K562 (cell line): ENCODE data around the gene RPS8. TPM values are rescaled to one million over a fixed set of nuclear protein-coding genes. Genes with fewer than 3 reads are reported as not detected.

Experiments
- ATF7 ChIP-seq: fragments of 450-650 bp; IDR thresholded peaks from 2 replicates; pipeline ENCODE4 v1.7.1; 2014; ENCODE audit warnings: mild to moderate bottlenecking, moderate library complexity
- BHLHE40 ChIP-seq: IDR thresholded peaks from 2 replicates; pipeline ENCODE4 v1.6.1; 2011; ENCODE audit warnings: low read length, improper control_type of control experiment
- CREB5 ChIP-seq: fragments of 250-450 bp; sonication (Bioruptor Pico); IDR thresholded peaks from 2 replicates; pipeline ENCODE4 v1.5.0; 2020; ENCODE audit warnings: mild to moderate bottlenecking
- E2F6 ChIP-seq, 2 experiments: IDR thresholded peaks; 2 replicates each; pipeline ENCODE4 v1.6.1; 2011; ENCODE audit warnings: borderline replicate concordance in 1 of 2, control low read depth in 1 of 2, low read depth in 1 of 2, low read length in 1 of 2, mild to moderate bottlenecking in 1 of 2, mixed read lengths in 1 of 2, moderate library complexity in 1 of 2; ENCODE audit not compliant: insufficient read depth in 1 of 2, insufficient read length in 1 of 2, poor library complexity in 1 of 2, severe bottlenecking in 1 of 2; ENCODE audit errors: extremely low read depth in 1 of 2
- HDAC2 ChIP-seq: fragments of 450-650 bp; IDR thresholded peaks from 2 replicates; pipeline ENCODE4 v1.6.1; 2016; ENCODE audit warnings: mild to moderate bottlenecking
- KDM1A ChIP-seq, 2 experiments: fragments of 450-650 bp; IDR thresholded peaks; 2 replicates each; pipeline ENCODE4 v1.6.1; 2016; ENCODE audit warnings: mild to moderate bottlenecking in 2 of 2
- KDM5B ChIP-seq: fragments of 200-600 bp; sonication (generic); IDR thresholded peaks from 2 replicates; pipeline ENCODE4 v1.6.1; 2012; ENCODE audit warnings: low read depth, mild to moderate bottlenecking, moderate library complexity, low read length, control low read depth, inconsistent platforms; ENCODE audit not compliant: insufficient replicate concordance
- NEUROD1 ChIP-seq: fragments of 150-350 bp; IDR thresholded peaks from 2 replicates; pipeline ENCODE4 v1.6.1; 2014; ENCODE audit warnings: borderline replicate concordance, low read length, low read depth; ENCODE audit not compliant: partially characterized antibody
- PATZ1 ChIP-seq: fragments of 250-450 bp; sonication (Bioruptor Pico); IDR thresholded peaks from 2 replicates; pipeline ENCODE4 v1.5.0; 2020; ENCODE audit warnings: mild to moderate bottlenecking, borderline replicate concordance
- STAT5B ChIP-seq: fragments of 250-450 bp; sonication (Bioruptor Pico); IDR thresholded peaks from 2 replicates; pipeline ENCODE4 v1.8.0; 2021; ENCODE audit warnings: mild to moderate bottlenecking, inconsistent platforms
- TCF7L2 ChIP-seq: fragments of 150-350 bp; IDR thresholded peaks from 2 replicates; pipeline ENCODE4 v1.6.1; 2016; ENCODE audit warnings: low read depth, mild to moderate bottlenecking, low read length, moderate library complexity
- VEZF1 ChIP-seq: fragments of 200-800 bp; sonication (Bioruptor generic); IDR thresholded peaks from 2 replicates; pipeline ENCODE4 v1.6.1; 2017; ENCODE audit warnings: missing genetic modification characterization, missing compliant biosample characterization
- ZFX ChIP-seq: sonication (generic); formaldehyde crosslinking; IDR thresholded peaks from 2 replicates; pipeline ENCODE4 v1.8.0; 2022; ENCODE audit warnings: mild to moderate bottlenecking, missing genetic modification reagents, moderate library complexity
- ZNF696 ChIP-seq: fragments of 250-450 bp; sonication (Bioruptor Pico); conservative IDR thresholded peaks from 2 replicates; pipeline ENCODE4 v1.4.0; 2020; ENCODE audit warnings: mild to moderate bottlenecking, moderate library complexity
- polyA plus RNA-seq, 8 experiments: library from polyadenylated mRNA; depleted of rRNA in 4 of 8; stranded (reverse) in 5 of 8; unstranded in 3 of 8; fragments of >200 nt; fragmentation: Nextera tagmentation in 2 of 8; fragmentation: Illumina TruSeq in 1 of 8; extraction: Ambion mirVana in 2 of 8; extraction: Trizol in 1 of 8; gene quantifications; 2 replicates each; pipeline versions ENCODE4 v1.2.1 to v1.2.3, GENCODE V29; 2011 to 2014; ENCODE audit warnings: inconsistent platforms in 1 of 8, missing spikeins in 1 of 8
- total RNA-seq, 7 experiments: library from RNA; depleted of rRNA in 6 of 7; stranded (reverse); fragments of >200 nt in 6 of 7; fragmentation: Illumina TruSeq in 2 of 7; extraction: Trizol in 2 of 7; gene quantifications; 2 replicates each; pipeline versions ENCODE4 v1.2.1 to v1.2.3, GENCODE V29; 2011 to 2021; ENCODE audit warnings: low replicate concordance in 1 of 7
- TF ChIP-seq, protein P1 (sequence below): sonication (generic); formaldehyde crosslinking; IDR thresholded peaks from 2 replicates; pipeline ENCODE4 v1.8.0; 2022; ENCODE audit warnings: mild to moderate bottlenecking, missing genetic modification reagents

The RPS8 gene
- total and polyA plus RNA-seq, 9 of the 15 experiments (the other 6 are each of a cell fraction or from before 2014, with no cell fraction given): 2,431 to 4,168 (median 3,109) TPM

- TF ChIP-seq ZFX: 0 out of 2 replicates have a peak, but pooled peaks have one; percentile 11
- 0 out of 2 replicates have a peak, but pooled peaks have one; percentile 4 for TF ChIP-seq BHLHE40
- TF ChIP-seq TCF7L2: no peak
- TF ChIP-seq E2F6 (IDR thresholded peaks at IDR 0.05; ENCODE audit: borderline replicate concordance in 1 of 2, extremely low read depth in 1 of 2, insufficient read depth in 1 of 2, insufficient read length in 1 of 2, low read depth in 1 of 2, low read length in 1 of 2, poor library complexity in 1 of 2, severe bottlenecking in 1 of 2): peak in 1 of 2 experiments; percentile 28
- no peak for TF ChIP-seq PATZ1 (CRISPR knock-in tag)
- no peak for TF ChIP-seq ZNF696 (CRISPR knock-in tag)
- no peak for TF ChIP-seq HDAC2
- no peak for TF ChIP-seq KDM5B
- peak; percentile 60 for TF ChIP-seq VEZF1 (CRISPR knock-in tag)
- TF ChIP-seq NEUROD1: no peak
- TF ChIP-seq KDM1A (IDR thresholded peaks at IDR 0.05): no peak
- TF ChIP-seq STAT5B (CRISPR knock-in tag): no peak
- TF ChIP-seq, protein P1, sequence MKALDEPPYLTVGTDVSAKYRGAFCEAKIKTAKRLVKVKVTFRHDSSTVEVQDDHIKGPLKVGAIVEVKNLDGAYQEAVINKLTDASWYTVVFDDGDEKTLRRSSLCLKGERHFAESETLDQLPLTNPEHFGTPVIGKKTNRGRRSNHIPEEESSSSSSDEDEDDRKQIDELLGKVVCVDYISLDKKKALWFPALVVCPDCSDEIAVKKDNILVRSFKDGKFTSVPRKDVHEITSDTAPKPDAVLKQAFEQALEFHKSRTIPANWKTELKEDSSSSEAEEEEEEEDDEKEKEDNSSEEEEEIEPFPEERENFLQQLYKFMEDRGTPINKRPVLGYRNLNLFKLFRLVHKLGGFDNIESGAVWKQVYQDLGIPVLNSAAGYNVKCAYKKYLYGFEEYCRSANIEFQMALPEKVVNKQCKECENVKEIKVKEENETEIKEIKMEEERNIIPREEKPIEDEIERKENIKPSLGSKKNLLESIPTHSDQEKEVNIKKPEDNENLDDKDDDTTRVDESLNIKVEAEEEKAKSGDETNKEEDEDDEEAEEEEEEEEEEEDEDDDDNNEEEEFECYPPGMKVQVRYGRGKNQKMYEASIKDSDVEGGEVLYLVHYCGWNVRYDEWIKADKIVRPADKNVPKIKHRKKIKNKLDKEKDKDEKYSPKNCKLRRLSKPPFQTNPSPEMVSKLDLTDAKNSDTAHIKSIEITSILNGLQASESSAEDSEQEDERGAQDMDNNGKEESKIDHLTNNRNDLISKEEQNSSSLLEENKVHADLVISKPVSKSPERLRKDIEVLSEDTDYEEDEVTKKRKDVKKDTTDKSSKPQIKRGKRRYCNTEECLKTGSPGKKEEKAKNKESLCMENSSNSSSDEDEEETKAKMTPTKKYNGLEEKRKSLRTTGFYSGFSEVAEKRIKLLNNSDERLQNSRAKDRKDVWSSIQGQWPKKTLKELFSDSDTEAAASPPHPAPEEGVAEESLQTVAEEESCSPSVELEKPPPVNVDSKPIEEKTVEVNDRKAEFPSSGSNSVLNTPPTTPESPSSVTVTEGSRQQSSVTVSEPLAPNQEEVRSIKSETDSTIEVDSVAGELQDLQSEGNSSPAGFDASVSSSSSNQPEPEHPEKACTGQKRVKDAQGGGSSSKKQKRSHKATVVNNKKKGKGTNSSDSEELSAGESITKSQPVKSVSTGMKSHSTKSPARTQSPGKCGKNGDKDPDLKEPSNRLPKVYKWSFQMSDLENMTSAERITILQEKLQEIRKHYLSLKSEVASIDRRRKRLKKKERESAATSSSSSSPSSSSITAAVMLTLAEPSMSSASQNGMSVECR (CRISPR knock-in tag): no peak
- TF ChIP-seq ATF7: 0 out of 2 replicates have a peak, but pooled peaks have one; percentile 18
- TF ChIP-seq CREB5 (CRISPR knock-in tag): no peak
Measured at GRCh38 chr1:44826375-44827196, 51.2 kb downstream of the RPS8 start (continued).
